A673 (cell line): Measurements from ENCODE around the gene USP35.

ENCODE experiments used
- CTCF ChIP-seq: fragments of 300-800, 200-600 bp; sonication (generic); conservative IDR thresholded peaks from 2 replicates; pipeline ENCODE4 v1.5.1; 2017; ENCODE audit warnings: low read depth, mild to moderate bottlenecking, antibody characterized with exemption, low read length, moderate library complexity, mixed read lengths
- EZH2 ChIP-seq: fragments of 200-600 bp; sonication (generic); IDR thresholded peaks from 2 replicates; pipeline ENCODE4 v1.6.1; 2017; ENCODE audit warnings: borderline replicate concordance, low read depth, mild to moderate bottlenecking, mixed read lengths, antibody characterized with exemption, low read length; ENCODE audit not compliant: poor library complexity, severe bottlenecking

- no peak for TF ChIP-seq CTCF
- TF ChIP-seq EZH2: no peak
Observed at GRCh38 chr11:78251083-78251775, 62.5 kb downstream of the USP35 start.
